Small intestine (tissue), 7 donors: ENCODE measurements around the gene ARHGEF3. TPM values are rescaled to one million over a fixed set of nuclear protein-coding genes. Genes with fewer than 3 reads are reported as not detected.

Source experiments
- DNase-seq, 2 donors: peaks; one replicate each; pipeline versions ENCODE4 v3.0.0 to v3.0.0-alpha.2; 2013
- FAIRE-seq: peaks from 2 replicates; lab custom pipeline; 2012; peaks lifted over from hg19 to GRCh38; lab: Jason Lieb, UNC
- H3K27ac ChIP-seq, 3 donors: one replicate each; pipeline ENCODE4 v1.5.1; 2013; ENCODE audit warnings: low read length in 2 of 3, mild to moderate bottlenecking in 2 of 3, control low read depth in 1 of 3, inconsistent platforms in 1 of 3, low read depth in 1 of 3, moderate library complexity in 1 of 3
- H3K27me3 ChIP-seq, 3 donors: one replicate each; pipeline ENCODE4 v1.6.1; 2013; ENCODE audit warnings: low read length in 3 of 3, inconsistent platforms in 1 of 3; ENCODE audit not compliant: control insufficient read depth in 3 of 3, insufficient read depth in 3 of 3
- H3K36me3 ChIP-seq, 3 donors: one replicate each; pipeline ENCODE4 v1.6.1; 2013; ENCODE audit warnings: low read length in 3 of 3, inconsistent platforms in 1 of 3, low read depth in 1 of 3, mild to moderate bottlenecking in 1 of 3, moderate library complexity in 1 of 3; ENCODE audit not compliant: control insufficient read depth in 3 of 3, insufficient read depth in 2 of 3
- H3K4me1 ChIP-seq, 3 donors: one replicate each; pipeline ENCODE4 v1.6.1; 2013; ENCODE audit warnings: low read length in 2 of 3, inconsistent platforms in 1 of 3, low read depth in 1 of 3, mild to moderate bottlenecking in 1 of 3, moderate library complexity in 1 of 3; ENCODE audit not compliant: control insufficient read depth in 3 of 3, insufficient read depth in 2 of 3
- H3K4me3 ChIP-seq, 3 donors: one replicate each; pipeline ENCODE4 v1.5.1; 2013; ENCODE audit warnings: low read length in 3 of 3, control low read depth in 1 of 3, inconsistent platforms in 1 of 3, low read depth in 1 of 3, mild to moderate bottlenecking in 1 of 3, moderate library complexity in 1 of 3
- H3K9me3 ChIP-seq, 2 donors: one replicate each; pipeline ENCODE4 v1.6.1; 2013; ENCODE audit warnings: low read depth in 1 of 2, low read length in 1 of 2; ENCODE audit not compliant: control insufficient read depth in 2 of 2, insufficient read depth in 1 of 2
- WGBS, 3 donors: extraction: QIAGEN DNeasy Blood & Tissue Kit; methylation state at CpG; one replicate each; pipeline ENCODE4 v1.1.7; 2013; 5-methylcytosine and 5-hydroxymethylcytosine counted together
- polyA plus RNA-seq, 4 donors: library from polyadenylated mRNA; stranded (reverse) in 3 of 4; unstranded in 1 of 4; fragments of 200-250 nt in 3 of 4; fragments of 120-200 nt in 1 of 4; gene quantifications; one replicate each; pipeline versions ENCODE4 v1.2.1 to v1.2.3, GENCODE V29; 2013
- donor health status: healthy with polysubstance abuse.
- donor health status: control.
- donor health status: control.
- donor health status: Bipolar disorder and iron deficiency.
- donor health status: healthy.

The ARHGEF3 gene
- polyA plus RNA-seq, 4 donors = 1.6 to 9.0 (median 4.6) TPM

- Histone ChIP-seq H3K36me3 (no peaks in the 10 kb centered on the region), H3K4me1 (no peaks in the 10 kb centered on the region), H3K4me3 (no peak overlapping the region), H3K27ac (peak overlapping the region in 1 of 3 donors; percentile 13), H3K27me3 (no peaks in the 10 kb centered on the region), H3K9me3 (no peaks in the 10 kb centered on the region)
- no peak for DNase-seq
- 52 to 74% (median 67%) methylated on average over 8 of the region's 8 CpGs for WGBS, 3 donors
- FAIRE-seq = no peak
Measured at GRCh38 chr3:56775838-56776555, 25.8 kb downstream of the ARHGEF3 start.

GRCh38 chr3:56775445-56775837 is 26.3 kb downstream of the ARHGEF3 start:
- Histone ChIP-seq H3K9me3 (no peaks in the 10 kb centered on the region), H3K36me3 (no peaks in the 10 kb centered on the region), H3K27ac (peak overlapping the region in 1 of 3 donors; percentile 13), H3K4me1 (no peaks in the 10 kb centered on the region), H3K27me3 (no peaks in the 10 kb centered on the region), H3K4me3 (no peak overlapping the region)
- DNase-seq (no peak), FAIRE-seq (no peak)
- WGBS, 3 donors = 80 to 93% (median 91%) methylated on average over 7 of the region's 7 CpGs

- no peak for FAIRE-seq
- Histone ChIP-seq H3K4me3 (no peak overlapping the region), H3K27ac (no peak overlapping the region), H3K4me1 (no peaks in the 10 kb centered on the region), H3K36me3 (peaks cover 0 to 4% (median 0%) of the 10 kb centered on the region in 3 donors), H3K9me3 (no peaks in the 10 kb centered on the region), H3K27me3 (no peaks in the 10 kb centered on the region)
- no peak for DNase-seq
Measured at GRCh38 chr3:56773986-56774385, 27.8 kb downstream of the ARHGEF3 start.

GRCh38 chr3:56772952-56773938 is 28.5 kb downstream of the ARHGEF3 start:
- no peak for DNase-seq
- FAIRE-seq = no peak
- no peak overlapping the region for H3K4me3 ChIP-seq
- H3K4me1 ChIP-seq = no peaks in the 10 kb centered on the region
- H3K36me3 ChIP-seq = peaks cover 0 to 4% (median 0%) of the 10 kb centered on the region in 3 donors
- no peaks in the 10 kb centered on the region for H3K9me3 ChIP-seq
- 86 to 92% (median 92%) methylated on average over 16 of the region's 16 CpGs for WGBS, 3 donors
- H3K27me3 ChIP-seq = no peaks in the 10 kb centered on the region
- H3K27ac ChIP-seq = no peak overlapping the region

- H3K4me3 ChIP-seq = no peak overlapping the region
- no peak for FAIRE-seq
- no peak for DNase-seq
- no peaks in the 10 kb centered on the region for H3K27me3 ChIP-seq
- H3K27ac ChIP-seq = no peak overlapping the region
- peaks cover 0 to 4% (median 0%) of the 10 kb centered on the region in 3 donors for H3K36me3 ChIP-seq
- H3K4me1 ChIP-seq = no peaks in the 10 kb centered on the region
- no peaks in the 10 kb centered on the region for H3K9me3 ChIP-seq
Measured at GRCh38 chr3:56771376-56771775, 30.4 kb downstream of the ARHGEF3 start.

- WGBS, 3 donors = 78 to 88% (median 84%) methylated on average over 7 of the region's 7 CpGs
- Histone ChIP-seq H3K4me1 (peaks cover 0 to 2% (median 0%) of the 10 kb centered on the region in 3 donors), H3K36me3 (peaks cover 0 to 4% (median 0%) of the 10 kb centered on the region in 3 donors), H3K27ac (no peak overlapping the region), H3K27me3 (no peaks in the 10 kb centered on the region), H3K9me3 (no peaks in the 10 kb centered on the region), H3K4me3 (no peak overlapping the region)
- FAIRE-seq = no peak
- no peak for DNase-seq
Measured at GRCh38 chr3:56769116-56769707, 32.5 kb downstream of the ARHGEF3 start.

- Histone ChIP-seq H3K36me3 (peaks cover 0 to 4% (median 0%) of the 10 kb centered on the region in 3 donors), H3K9me3 (no peaks in the 10 kb centered on the region), H3K27me3 (no peaks in the 10 kb centered on the region), H3K27ac (no peak overlapping the region), H3K4me3 (no peak overlapping the region), H3K4me1 (peaks cover 0 to 2% (median 0%) of the 10 kb centered on the region in 3 donors)
- 81 to 88% (median 88%) methylated on average over 6 of the region's 6 CpGs for WGBS, 3 donors
- DNase-seq = no peak
- no peak for FAIRE-seq
Measured at GRCh38 chr3:56764904-56765547, 36.7 kb downstream of the ARHGEF3 start.

GRCh38 chr3:56764184-56764583 is 37.6 kb downstream of the ARHGEF3 start:
- WGBS, 3 donors = 35 to 76% (median 60%) methylated on average over 2 of the region's 2 CpGs

More at GRCh38 chr3:56764184-56764583, 37.6 kb downstream of the ARHGEF3 start:
- H3K36me3 ChIP-seq = peaks cover 0 to 2% (median 0%) of the 10 kb centered on the region in 3 donors
- FAIRE-seq (no peak), DNase-seq (no peak)
- H3K27me3 ChIP-seq = no peaks in the 10 kb centered on the region
- no peak overlapping the region for H3K4me3 ChIP-seq
- peaks cover 0 to 2% (median 0%) of the 10 kb centered on the region in 3 donors for H3K4me1 ChIP-seq
- H3K27ac ChIP-seq = no peak overlapping the region
- no peaks in the 10 kb centered on the region for H3K9me3 ChIP-seq
